ENCODE measurements around the gene MAPK6.
"Not testable (repeated sequence)": the region's sequence is repeated elsewhere in the genome, so short reads cannot be mapped to it uniquely, and the experiment has no call there.

Gene MAPK6

GRCh38 chr15:52018693-52019393 lies at the start of gene MAPK6:
TSS of gene MAPK6 (plus strand) at chr15:52019219. CDS start at chr15:52046461, 27,242 bp downstream.
- peak; percentile 91 for DNase-seq

GRCh38 chr15:51969728-51970127 lies 49.3 kb upstream of the MAPK6 start:
- no peak for DNase-seq

GRCh38 chr15:51970132-51970817 lies 48.7 kb upstream of the MAPK6 start:
- DNase-seq = no peak

- no peak for DNase-seq
Observed at GRCh38 chr15:51971032-51971374, 48.0 kb upstream of the MAPK6 start.

- peak; percentile 96 for DNase-seq
Observed at GRCh38 chr15:51971375-51972133, 47.5 kb upstream of the MAPK6 start, which contains the start of gene LEO1. TSS of gene LEO1 (minus strand) at chr15:51971778. CDS start at chr15:51971745, 33 bp downstream.

GRCh38 chr15:51973220-51973619 lies 45.8 kb upstream of the MAPK6 start:
- no peak for DNase-seq

- no peak for DNase-seq
Observed at GRCh38 chr15:51973775-51974174, 45.2 kb upstream of the MAPK6 start.

DNA sequence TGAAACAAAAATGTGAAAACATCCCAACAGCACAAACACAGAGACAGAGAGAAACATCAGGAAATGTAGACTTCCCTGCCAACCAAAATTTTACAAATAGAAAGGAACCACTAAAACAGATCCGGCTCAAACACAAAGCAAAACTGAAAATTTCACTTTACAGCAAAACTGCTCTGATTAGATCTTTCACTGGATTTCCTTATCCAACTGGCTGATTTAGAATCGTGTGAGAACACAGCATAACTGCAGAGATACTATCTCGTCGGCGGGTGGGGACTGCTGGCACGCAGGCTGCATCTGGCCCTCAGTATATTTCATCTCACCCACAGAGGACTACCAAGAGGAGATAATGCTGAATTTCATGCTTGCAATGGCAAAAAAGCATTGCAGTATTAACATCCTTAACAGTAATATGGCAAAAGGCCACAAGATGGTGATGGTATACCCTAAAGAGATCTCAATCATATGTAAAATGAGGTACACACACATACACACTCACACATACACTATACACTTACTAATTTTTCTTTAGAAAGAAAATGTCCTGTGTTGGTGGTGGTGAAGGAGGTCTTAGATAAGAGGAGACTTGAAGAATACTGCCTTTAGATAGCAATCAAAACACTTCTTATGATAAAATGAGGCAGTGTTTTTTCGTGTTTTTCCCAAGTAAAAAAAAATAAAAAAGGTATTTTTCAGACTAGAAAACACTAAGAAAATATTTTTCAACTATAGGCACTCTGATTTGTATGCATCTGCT lies 36.8 kb upstream of the MAPK6 start:
- DNase-seq = peak; percentile 77

DNA sequence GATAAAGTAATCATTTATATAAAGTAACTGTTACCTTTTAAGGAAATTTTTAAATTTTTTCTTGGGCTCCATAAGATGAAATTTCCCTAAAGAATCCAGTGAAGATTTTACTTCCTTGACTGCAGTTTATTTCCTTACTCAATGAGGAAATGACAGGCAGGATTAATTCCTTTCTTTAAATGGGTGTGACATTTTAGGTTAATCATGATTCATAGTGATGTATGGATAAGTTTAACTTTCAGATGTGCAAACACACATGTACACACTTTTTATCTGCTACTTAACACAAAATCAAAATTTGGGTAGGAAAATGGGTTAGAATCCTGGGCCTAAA lies 36.3 kb upstream of the MAPK6 start:
- no peak for DNase-seq

- no peak for DNase-seq
Observed at GRCh38 chr15:51991141-51991540, 27.9 kb upstream of the MAPK6 start.

DNA sequence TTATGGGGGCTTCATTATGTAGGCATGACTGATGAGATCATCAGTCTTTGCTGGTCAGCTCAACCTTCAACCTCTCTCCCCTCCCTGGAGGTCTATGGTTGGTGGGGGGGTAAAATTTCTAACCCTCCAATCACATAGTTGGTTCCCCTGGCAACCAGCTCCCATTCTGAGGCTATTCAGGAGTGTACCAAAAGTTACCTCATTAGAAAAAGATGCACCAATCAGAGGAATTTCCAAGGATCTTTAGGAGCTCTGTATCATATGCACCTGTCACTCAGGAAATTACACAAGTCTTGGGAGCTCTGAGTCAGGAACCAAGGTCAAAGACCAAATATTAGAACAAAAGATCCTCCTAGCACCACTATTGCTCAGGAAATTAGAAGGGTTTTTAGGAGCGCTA lies 26.1 kb upstream of the MAPK6 start:
- no peak for DNase-seq

- DNase-seq = no peak
Observed at GRCh38 chr15:52002351-52002750, 16.7 kb upstream of the MAPK6 start.

- DNase-seq = not testable (repeated sequence)
Observed at GRCh38 chr15:52003089-52003488, 15.9 kb upstream of the MAPK6 start.

- DNase-seq = no peak
Observed at GRCh38 chr15:52003710-52004109, 15.3 kb upstream of the MAPK6 start.

GRCh38 chr15:52004806-52005205 lies 14.2 kb upstream of the MAPK6 start:
- DNase-seq = no peak

DNA sequence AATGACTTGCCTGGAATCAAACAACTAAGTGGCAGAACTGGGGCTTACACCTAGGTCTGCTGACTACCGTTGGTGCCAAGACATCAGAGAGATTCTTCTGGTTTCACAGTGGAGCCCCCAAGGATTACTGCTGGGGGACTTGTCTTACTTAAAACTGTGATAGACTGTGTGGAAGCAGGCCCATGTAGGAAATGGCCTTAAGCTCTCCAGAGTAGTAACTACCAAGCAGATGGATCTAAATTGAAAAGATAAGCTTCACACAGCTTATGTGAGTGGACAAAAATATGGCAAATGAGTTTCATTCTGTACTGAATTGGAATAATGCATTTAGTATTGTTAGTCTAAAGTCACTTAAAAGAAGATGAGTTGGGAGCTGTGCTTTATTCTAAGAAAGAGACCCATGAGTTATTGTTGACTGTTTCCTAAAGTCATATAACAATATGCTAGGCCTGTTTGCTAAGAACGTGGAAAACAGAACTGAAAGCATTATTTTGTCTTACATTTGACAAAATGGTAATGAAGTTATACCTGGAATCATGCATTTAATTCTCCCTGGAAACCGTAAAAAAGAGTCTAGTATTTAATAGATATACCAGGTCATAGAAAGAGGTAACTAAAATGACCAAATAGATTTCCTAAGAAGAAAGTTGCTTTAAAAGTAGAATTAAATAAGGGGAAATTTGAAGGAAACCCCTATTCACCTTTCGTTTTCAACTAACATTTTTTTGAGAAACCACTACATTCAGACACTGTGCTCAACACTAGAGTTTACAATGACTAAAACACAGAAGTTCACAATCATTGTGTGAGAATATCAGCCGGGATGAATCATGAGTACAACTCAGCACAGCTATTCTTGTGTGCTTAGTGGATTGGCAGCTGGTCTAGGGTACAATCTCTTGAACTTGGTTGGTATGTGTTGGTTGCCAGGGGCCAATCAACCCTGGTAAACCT lies 13.0 kb upstream of the MAPK6 start:
- peak; percentile 55 for DNase-seq

DNA sequence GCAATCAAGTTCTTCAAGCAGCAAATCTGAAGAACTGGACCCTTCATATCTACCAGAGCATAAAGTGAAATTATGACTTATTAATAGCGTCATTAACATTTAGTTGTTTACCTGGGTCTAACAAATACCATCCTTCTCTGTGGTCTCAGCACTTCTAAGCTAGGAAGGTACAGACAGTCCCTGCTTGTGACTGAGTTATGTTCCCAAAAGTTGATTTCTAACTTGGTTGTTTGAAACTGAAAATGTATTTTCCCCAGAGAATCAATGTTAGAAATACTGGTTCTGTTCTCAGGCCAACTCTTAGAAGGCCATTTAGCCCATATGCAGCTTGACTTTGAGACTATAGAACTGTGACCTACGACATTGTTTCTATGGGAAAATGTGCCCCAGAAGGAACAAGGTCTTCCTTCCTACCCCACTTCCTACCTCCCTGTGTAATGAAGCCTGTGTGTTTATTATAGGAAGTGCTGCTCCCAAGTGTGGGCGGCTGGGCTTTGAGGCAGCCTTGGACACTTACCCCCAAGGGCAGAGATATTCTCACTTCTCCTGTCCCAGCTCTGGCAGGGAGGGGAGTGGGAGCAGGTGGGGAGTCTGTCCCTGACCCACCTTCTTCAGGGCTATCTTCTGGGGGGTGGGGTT lies 12.2 kb upstream of the MAPK6 start:
- DNase-seq = no peak

DNA sequence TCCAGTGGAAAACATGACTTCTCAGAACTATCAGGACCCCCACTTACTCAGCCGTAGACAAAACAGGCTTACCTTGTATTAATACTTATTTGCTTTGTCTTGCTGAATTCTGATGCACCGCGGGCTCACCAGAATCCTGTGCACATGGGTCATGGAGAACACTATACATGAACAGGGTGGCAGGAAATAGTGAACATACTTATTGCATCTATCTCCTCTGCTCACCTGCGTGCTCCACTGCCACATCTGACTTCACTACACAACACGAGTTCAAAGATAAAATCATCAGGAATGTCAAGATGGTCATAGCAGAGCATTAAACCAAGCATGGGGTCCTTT lies 10.7 kb upstream of the MAPK6 start:
- no peak for DNase-seq

DNA sequence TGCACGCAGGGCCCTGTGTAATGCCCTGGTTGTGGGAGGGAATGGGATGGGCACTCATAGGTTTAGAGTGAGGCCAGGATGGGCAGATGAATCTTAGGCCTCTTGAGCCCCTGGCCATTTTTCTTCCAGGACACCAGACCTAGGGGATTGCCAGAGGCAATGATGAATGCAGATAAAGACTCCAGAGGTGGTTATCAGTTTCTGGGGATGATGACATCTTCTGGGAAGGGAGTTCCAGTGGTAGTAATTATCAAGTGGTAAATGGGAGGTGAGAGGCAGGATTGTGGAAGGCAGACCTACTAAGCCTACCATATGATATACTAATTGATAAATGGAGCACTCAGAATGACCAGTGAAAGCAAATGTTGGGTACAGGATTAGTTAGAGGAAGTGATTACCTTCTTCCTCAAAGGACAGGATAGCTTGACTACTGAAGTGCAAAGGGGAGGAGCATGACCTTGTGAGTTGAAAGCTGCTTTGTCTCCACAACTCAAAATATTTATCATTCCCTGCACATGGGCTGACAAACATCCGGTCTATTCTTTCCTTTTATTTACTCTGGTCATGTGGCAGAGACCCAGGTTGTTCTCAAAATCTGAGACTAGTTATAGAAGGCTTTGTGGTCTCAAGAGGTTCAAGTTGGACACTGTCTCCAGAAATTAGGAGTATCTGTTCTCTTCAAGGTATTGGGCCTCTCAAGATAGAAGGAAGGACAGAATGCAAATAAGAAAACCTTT lies 10.2 kb upstream of the MAPK6 start:
- DNase-seq = no peak

DNA sequence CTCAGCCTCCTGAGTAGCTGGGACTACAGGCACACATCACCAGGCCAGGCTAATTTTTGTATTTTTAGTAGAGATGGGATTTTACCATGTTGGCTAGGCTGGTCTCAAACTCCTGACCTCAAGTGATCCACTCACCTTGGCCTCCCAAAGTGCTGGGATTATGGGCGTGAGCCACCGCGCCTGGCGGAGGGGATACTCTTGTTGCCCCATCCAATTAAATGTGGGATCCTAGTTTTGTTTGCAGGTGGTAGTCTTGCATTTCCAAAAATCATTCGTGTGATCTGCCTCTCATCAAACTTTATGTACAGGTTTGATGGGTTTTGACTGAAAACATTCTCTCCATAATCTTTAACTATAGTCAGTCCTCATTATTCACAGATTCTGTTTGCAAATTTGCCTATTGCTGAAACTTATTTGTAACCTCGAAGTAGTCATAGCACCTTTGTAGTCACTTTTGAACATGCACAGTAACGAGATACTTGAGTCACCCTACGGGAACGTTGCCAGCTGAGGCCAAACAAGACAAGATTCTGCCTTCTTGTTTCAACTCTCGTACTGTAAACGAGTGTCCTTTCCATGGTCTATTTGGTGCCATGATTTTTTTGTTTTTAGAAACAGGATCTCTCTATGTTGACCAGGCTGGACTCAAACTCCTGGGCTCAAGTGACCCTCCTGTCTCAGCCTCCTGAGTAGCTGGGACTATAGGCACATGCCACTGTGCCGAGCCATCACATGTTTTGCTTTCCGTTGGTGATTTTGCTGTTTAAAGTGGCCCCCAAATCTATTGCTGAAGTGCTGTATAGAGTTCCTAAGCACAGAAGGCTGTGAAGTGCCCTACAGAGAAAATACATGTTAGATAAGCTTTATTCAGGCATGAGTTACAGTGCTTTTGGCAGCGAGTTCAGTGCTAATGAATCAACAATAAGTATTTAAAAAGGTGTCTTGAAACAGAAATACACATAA lies 8.1 kb upstream of the MAPK6 start:
- DNase-seq = peak; percentile 38
